Lower leg skin (tissue), 4 donors: ENCODE measurements around the gene COG5. TPM values are rescaled to one million over a fixed set of nuclear protein-coding genes. Genes with fewer than 3 reads are reported as not detected.

Source experiments
- DNase-seq, 2 donors: peaks; one replicate each; pipeline ENCODE4 v3.0.0-alpha.2; 2019; ENCODE audit warnings: low spot score in 2 of 2
- H3K4me3 ChIP-seq: fragments of 200-600 bp; sonication (generic); 2 replicates; pipeline ENCODE4 v1.5.1; 2017; ENCODE audit warnings: mild to moderate bottlenecking, low read depth; ENCODE audit not compliant: poor library complexity, severe bottlenecking
- POLR2A ChIP-seq, 2 donors: fragments of 450-650 bp; IDR thresholded peaks; one replicate each; pipeline ENCODE4 v1.6.1; 2016 to 2017; ENCODE audit warnings: antibody characterized with exemption in 2 of 2, mild to moderate bottlenecking in 1 of 2, moderate library complexity in 1 of 2
- WGBS, 2 donors: methylation state at CpG; one replicate each; pipeline ENCODE4 v1.1.5; 2018; 5-methylcytosine and 5-hydroxymethylcytosine counted together
- intact Hi-C: fragments of 100-400 bp; cut with DNase I; formaldehyde crosslinking; loops from one replicate; pipeline ENCODE4 v1.15.0; 2023; ENCODE audit warnings: low total_unique reads
- total RNA-seq, 4 donors: library from RNA; depleted of rRNA; stranded (reverse); fragments of >200 nt; gene quantifications; one replicate each; pipeline ENCODE4 v1.1.0, GENCODE V29; 2016
- TF ChIP-seq, protein P1 (sequence below), 3 donors: fragments of 450-650 bp; IDR thresholded peaks; one replicate each; pipeline ENCODE4 v1.5.1; 2016; ENCODE audit warnings: antibody characterized with exemption in 3 of 3, mild to moderate bottlenecking in 3 of 3, moderate library complexity in 2 of 3

The COG5 gene
- total RNA-seq, 4 donors from 2014 or later, result 34.4 to 50.6 (median 43.4) TPM

DNA sequence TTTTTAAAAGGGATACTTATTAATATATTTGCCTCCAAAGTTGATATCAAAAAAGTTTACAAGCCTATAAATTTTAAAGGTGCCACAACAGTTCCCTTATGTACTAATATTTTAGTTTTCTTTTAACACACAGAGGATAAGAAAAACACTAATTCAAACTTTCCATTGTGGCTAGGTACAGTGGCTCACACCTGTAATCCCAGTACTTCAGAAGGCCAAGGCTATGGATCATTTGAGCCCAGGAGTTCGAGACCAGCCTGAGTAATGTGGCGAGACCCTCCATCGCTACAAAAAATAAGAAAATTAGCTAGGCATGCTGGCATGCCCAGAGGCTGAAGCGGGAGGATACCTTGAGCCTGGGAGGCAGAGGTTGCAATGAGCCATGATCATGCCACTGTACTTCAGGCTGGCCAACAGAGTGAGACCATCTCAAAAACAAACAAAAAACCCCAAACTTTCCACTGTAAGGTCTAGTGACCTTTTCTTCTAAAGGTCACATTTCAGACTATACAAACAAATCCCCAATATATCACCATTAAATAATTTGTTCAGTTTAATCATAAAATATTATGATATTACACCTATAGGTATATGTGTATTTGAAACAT is 287.4 kb downstream of the COG5 start:
- 94 to 97% methylated on average over 4 of the region's 4 CpGs for WGBS, 2 donors
- no peak for DNase-seq
- TF ChIP-seq, protein P1, sequence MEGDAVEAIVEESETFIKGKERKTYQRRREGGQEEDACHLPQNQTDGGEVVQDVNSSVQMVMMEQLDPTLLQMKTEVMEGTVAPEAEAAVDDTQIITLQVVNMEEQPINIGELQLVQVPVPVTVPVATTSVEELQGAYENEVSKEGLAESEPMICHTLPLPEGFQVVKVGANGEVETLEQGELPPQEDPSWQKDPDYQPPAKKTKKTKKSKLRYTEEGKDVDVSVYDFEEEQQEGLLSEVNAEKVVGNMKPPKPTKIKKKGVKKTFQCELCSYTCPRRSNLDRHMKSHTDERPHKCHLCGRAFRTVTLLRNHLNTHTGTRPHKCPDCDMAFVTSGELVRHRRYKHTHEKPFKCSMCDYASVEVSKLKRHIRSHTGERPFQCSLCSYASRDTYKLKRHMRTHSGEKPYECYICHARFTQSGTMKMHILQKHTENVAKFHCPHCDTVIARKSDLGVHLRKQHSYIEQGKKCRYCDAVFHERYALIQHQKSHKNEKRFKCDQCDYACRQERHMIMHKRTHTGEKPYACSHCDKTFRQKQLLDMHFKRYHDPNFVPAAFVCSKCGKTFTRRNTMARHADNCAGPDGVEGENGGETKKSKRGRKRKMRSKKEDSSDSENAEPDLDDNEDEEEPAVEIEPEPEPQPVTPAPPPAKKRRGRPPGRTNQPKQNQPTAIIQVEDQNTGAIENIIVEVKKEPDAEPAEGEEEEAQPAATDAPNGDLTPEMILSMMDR (IDR thresholded peaks at IDR 0.05), result no peak
- TF ChIP-seq POLR2A (IDR thresholded peaks at IDR 0.05), result no peak
- intact Hi-C loops, result no loop called here
- no peak overlapping the region for H3K4me3 ChIP-seq

DNA sequence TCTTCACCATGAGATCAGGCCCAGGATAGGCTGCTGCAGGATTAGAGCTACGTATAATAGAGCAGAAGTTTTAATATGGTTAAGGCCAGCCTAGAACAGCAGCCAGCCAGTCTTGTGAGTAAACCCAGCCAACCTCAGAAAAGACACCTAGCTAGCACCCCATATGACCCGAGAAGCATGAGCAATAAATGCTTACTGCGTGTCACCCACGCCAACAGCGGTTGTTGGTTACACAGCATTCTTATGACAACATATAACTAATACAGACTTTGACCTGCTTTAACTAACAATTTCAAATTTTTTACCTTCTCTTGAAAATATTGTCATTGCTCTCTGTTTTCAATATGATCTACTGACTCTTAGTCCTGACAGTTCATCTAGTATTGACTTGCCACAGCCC is 289.2 kb downstream of the COG5 start:
- intact Hi-C loops, result no loop called here
- TF ChIP-seq POLR2A (IDR thresholded peaks at IDR 0.05), result no peak
- TF ChIP-seq, protein P1 (IDR thresholded peaks at IDR 0.05), result no peak
- WGBS, 2 donors, result 98 to 100% methylated on average over 5 of the region's 5 CpGs
- H3K4me3 ChIP-seq, result no peak overlapping the region
- no peak for DNase-seq

DNA sequence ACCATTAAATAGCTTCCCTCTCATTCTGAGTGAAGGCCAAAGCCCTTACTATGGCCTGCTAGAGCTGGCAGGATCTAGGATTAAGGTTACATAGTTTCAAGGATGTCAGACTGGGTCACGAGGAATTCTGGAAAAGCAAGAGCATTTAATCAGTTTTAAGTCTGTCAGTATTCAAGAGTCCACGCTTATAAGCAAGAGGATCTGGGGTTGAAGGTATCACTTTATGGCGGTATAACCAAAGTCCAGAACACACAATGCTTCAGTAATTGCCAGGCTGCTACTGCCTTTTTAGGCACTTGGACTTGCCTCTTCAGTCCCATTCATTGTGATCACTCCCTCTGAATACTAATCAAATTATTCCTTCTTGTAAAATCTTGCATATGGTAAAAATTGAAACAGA is 293.9 kb downstream of the COG5 start:
- WGBS, 2 donors, result 95 to 98% methylated on average over 3 of the region's 3 CpGs
- H3K4me3 ChIP-seq, result no peak overlapping the region
- DNase-seq, result no peak
- intact Hi-C loops, result no loop called here
- TF ChIP-seq, protein P1 (IDR thresholded peaks at IDR 0.05), result no peak
- no peak for TF ChIP-seq POLR2A (IDR thresholded peaks at IDR 0.05)

DNA sequence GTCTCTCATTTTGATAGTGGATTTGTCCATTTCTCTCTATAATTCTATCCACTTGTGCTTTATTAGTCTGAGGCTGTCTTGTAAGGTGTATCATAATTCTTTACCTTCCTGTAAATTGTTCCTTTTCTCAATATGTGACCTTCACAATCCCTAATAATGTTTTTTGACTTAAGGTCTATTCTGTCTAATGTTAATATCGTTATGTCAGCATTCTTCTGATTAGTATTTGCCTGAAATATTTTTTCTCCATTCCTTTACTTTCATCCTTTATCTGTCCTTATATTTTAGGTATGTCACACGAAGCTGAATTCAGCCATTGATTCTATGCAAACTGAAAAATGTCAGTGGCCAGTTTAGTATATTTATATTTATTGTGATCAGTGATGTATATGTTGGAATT is 295.1 kb downstream of the COG5 start:
- H3K4me3 ChIP-seq, result no peak overlapping the region
- DNase-seq, result no peak
- WGBS, 2 donors, result 99% methylated on average over 2 of the region's 2 CpGs
- intact Hi-C loops, result no loop called here
- TF ChIP-seq POLR2A (IDR thresholded peaks at IDR 0.05), result no peak
- TF ChIP-seq, protein P1 (IDR thresholded peaks at IDR 0.05), result no peak

DNA sequence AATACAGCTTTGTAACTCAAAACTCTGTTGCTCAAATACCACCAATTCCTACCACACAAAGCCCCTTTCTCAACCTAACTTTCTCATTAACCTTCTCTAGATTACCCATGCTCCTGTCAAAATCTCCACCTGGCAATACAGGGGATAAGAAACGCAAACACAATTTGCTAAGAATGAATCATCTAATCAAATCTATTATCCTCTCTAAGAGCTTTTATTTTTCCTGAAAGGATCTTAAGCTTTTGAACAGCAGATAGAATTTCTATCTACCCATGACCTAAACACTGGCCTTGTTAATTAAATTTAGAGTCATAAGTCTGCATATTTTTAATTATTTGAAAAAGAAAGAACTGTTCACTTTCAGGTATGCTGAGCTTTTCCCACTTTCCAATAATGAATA is 296.6 kb downstream of the COG5 start:
- 98 to 100% methylated on average over 1 of the region's 1 CpG for WGBS, 2 donors
- TF ChIP-seq, protein P1 (IDR thresholded peaks at IDR 0.05), result no peak
- no peak for TF ChIP-seq POLR2A (IDR thresholded peaks at IDR 0.05)
- intact Hi-C loops, result no loop called here
- H3K4me3 ChIP-seq, result no peak overlapping the region
- DNase-seq, result no peak

DNA sequence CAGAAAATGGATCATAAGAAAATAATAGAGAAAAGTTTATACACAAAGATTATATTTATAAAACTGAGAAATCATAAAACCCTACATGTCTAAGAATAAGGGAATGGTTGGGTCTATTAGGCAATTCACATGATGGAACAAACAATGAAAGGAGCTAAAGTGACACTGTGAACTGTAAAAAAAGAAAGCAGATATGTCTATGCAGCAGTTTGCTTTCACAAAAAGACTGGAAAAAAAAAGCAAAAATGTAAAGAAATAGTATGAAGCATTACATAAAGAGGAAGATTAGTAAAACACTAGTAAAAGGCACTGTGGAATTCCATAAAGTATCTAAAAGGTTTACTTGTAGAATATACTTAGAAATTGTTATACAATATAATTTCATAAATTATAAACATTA is 299.0 kb downstream of the COG5 start:
- intact Hi-C loops, result no loop called here
- TF ChIP-seq, protein P1 (IDR thresholded peaks at IDR 0.05), result no peak
- TF ChIP-seq POLR2A (IDR thresholded peaks at IDR 0.05), result no peak
- DNase-seq, result no peak
- no peak overlapping the region for H3K4me3 ChIP-seq
